ENCODE measurements around the gene SUSD1. TPM values are rescaled to one million over a fixed set of nuclear protein-coding genes. Genes with fewer than 3 reads are reported as not detected.

SUSD1 gene
- total and polyA plus RNA-seq, 10 donors: 4.4 to 26.8 (median 20.2) TPM

DNA sequence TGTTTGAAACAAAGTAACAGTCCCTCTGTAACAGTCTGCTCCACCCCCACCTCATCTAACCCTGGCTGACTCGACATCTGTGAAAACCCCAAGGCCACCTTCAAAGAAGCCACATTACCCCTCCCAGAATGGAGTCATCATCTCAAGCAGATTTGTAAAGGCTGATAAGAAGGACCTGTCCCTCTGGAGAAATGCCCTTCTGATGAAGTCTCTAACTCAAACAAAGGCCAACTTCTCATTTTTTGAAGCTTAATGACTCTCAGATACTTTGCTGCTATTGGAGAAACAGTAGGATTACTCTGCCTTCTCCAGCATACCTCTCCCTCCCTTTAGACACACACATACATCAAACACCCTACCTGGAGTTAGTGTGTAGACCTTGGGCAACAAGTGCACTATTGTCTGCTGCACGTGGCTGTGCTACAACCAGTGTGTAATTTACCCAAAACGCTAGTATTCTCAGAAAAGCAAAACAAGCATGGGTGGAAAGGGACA lies 5.3 kb upstream of the SUSD1 start:
- no peaks in the 10 kb centered on the region for H3K36me3 ChIP-seq
- TF ChIP-seq, protein P1, sequence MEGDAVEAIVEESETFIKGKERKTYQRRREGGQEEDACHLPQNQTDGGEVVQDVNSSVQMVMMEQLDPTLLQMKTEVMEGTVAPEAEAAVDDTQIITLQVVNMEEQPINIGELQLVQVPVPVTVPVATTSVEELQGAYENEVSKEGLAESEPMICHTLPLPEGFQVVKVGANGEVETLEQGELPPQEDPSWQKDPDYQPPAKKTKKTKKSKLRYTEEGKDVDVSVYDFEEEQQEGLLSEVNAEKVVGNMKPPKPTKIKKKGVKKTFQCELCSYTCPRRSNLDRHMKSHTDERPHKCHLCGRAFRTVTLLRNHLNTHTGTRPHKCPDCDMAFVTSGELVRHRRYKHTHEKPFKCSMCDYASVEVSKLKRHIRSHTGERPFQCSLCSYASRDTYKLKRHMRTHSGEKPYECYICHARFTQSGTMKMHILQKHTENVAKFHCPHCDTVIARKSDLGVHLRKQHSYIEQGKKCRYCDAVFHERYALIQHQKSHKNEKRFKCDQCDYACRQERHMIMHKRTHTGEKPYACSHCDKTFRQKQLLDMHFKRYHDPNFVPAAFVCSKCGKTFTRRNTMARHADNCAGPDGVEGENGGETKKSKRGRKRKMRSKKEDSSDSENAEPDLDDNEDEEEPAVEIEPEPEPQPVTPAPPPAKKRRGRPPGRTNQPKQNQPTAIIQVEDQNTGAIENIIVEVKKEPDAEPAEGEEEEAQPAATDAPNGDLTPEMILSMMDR (IDR thresholded peaks at IDR 0.05 in 8 of 11, conservative IDR thresholded peaks at IDR 0.05 in 3 of 11): no peak
- TF ChIP-seq POLR2A (IDR thresholded peaks at IDR 0.05): no peak
- TF ChIP-seq POLR2AphosphoS5 (IDR thresholded peaks at IDR 0.05): no peak
- 4 to 16% (median 11%) methylated on average over 3 of the region's 3 CpGs for WGBS, 5 donors
- peaks cover 0 to 5% (median 0%) of the 10 kb centered on the region in 8 donors for H3K9me3 ChIP-seq
- peaks cover 4 to 48% (median 25%) of the 10 kb centered on the region in 6 donors for H3K4me1 ChIP-seq
- no peaks in the 10 kb centered on the region for H3K27me3 ChIP-seq (replicated peaks in 1 of 7)
- no peak overlapping the region for H3K4me3 ChIP-seq
- DNase-seq: no peak
- intact Hi-C loops (cut with DNase I; ENCODE audit: low total_unique reads): no loop called here
- peak overlapping the region in 4 of 8 donors; percentile 2 to 33 (median 7) for H3K27ac ChIP-seq

DNA sequence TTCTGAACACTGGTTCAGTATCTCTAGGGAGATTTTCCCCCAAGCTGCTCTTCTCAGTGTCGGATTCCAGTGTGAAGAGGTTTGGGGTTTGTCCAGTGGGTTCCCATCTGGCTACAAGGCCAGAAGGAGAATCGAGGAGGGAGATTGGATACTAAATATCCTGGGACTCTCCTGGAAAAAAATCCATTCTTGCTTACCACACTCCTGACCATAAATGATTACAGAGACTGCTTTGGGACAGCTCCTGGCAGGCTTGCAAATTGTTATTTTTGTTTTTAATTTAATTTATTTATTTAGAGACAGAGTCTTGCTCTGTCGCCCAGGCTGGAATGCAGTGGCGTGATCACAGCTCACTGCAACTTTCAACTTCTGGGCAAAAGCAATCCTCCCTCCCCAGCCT lies 4.7 kb upstream of the SUSD1 start:
- TF ChIP-seq POLR2AphosphoS5 (IDR thresholded peaks at IDR 0.05): no peak
- TF ChIP-seq, protein P1 (IDR thresholded peaks at IDR 0.05 in 8 of 11, conservative IDR thresholded peaks at IDR 0.05 in 3 of 11): no peak
- TF ChIP-seq POLR2A (IDR thresholded peaks at IDR 0.05): no peak
- intact Hi-C loops (cut with DNase I; ENCODE audit: low total_unique reads): no loop called here

DNA sequence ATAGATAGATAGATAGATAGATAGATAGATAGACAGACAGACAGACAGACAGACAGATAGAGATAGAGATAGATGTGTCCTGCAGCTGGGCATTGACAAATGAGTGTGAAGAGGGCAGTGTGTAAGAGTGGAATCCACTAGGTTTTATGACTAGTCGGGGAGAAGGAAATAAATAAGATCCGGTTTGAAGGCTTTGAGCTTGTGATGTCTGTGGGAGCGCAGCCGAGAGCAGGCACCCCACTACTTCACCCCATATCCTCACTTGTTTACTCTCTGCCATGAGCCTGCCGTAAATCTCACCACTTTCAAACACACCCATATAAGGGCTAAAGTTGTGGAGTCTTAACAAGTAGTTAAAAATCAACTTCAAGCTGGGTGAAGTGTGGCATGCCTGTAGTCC lies 1.4 kb upstream of the SUSD1 start:
- H3K36me3 ChIP-seq: no peaks in the 10 kb centered on the region
- 37 to 63% (median 44%) methylated on average over 5 of the region's 5 CpGs for WGBS, 5 donors
- H3K4me1 ChIP-seq: peaks cover 8 to 76% (median 43%) of the 10 kb centered on the region in 6 donors
- peak overlapping the region in 2 of 8 donors; percentile 34 to 92 for H3K27ac ChIP-seq
- no peaks in the 10 kb centered on the region for H3K9me3 ChIP-seq
- intact Hi-C loops (cut with DNase I; ENCODE audit: low total_unique reads): no loop called here
- DNase-seq: no peak
- no peak overlapping the region for H3K4me3 ChIP-seq
- no peaks in the 10 kb centered on the region for H3K27me3 ChIP-seq (replicated peaks in 1 of 7)
- TF ChIP-seq POLR2AphosphoS5 (IDR thresholded peaks at IDR 0.05): no peak
- TF ChIP-seq POLR2A (IDR thresholded peaks at IDR 0.05): no peak
- TF ChIP-seq, protein P1 (IDR thresholded peaks at IDR 0.05 in 8 of 11, conservative IDR thresholded peaks at IDR 0.05 in 3 of 11): no peak

More for the DNA sequence above, 4.7 kb upstream of the SUSD1 start:
- no peak overlapping the region for H3K4me3 ChIP-seq
- WGBS, 5 donors: 73 to 84% (median 81%) methylated on average over 4 of the region's 4 CpGs
- DNase-seq: no peak
- peaks cover 4 to 51% (median 28%) of the 10 kb centered on the region in 6 donors for H3K4me1 ChIP-seq
- no peak overlapping the region for H3K27ac ChIP-seq
- peaks cover 0 to 5% (median 0%) of the 10 kb centered on the region in 8 donors for H3K9me3 ChIP-seq
- H3K27me3 ChIP-seq (replicated peaks in 1 of 7): no peaks in the 10 kb centered on the region
- H3K36me3 ChIP-seq: no peaks in the 10 kb centered on the region

DNA sequence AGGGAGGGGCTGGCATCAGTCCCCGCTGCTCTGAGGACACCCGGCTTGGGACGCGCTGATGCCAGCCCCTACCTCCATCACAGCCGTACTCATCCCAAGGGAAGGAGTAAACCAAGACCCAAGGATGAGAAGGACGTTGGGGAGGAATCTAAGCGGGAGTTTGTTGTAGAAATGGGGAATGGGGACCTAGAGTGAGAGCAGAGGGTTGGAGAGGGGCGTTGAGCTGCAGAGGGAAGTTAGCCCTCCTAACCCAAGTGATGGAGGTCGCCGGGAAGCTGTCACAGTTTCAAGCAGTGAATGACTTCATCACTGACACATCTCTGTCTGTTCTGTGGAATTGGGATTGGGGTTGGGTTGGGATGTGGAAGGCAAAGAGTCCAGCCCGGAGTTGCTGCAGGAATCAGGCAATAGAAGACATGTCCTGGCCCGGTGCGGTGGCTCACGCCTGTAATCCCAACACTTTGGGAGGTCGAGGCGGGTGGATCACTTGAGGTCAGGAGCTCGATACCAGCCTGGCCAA lies 759 bp upstream of the SUSD1 start:
- intact Hi-C loops (cut with DNase I; ENCODE audit: low total_unique reads): no loop called here
- TF ChIP-seq, protein P1 (IDR thresholded peaks at IDR 0.05 in 8 of 11, conservative IDR thresholded peaks at IDR 0.05 in 3 of 11): no peak
- TF ChIP-seq POLR2A (IDR thresholded peaks at IDR 0.05) (no peak), POLR2AphosphoS5 (IDR thresholded peaks at IDR 0.05) (no peak)
- no peaks in the 10 kb centered on the region for H3K9me3 ChIP-seq
- H3K4me1 ChIP-seq: peaks cover 8 to 73% (median 39%) of the 10 kb centered on the region in 6 donors
- peak overlapping the region in 4 of 8 donors; percentile 71 to 92 (median 87) for H3K27ac ChIP-seq
- H3K36me3 ChIP-seq: no peaks in the 10 kb centered on the region
- DNase-seq: no peak
- H3K4me3 ChIP-seq: peak overlapping the region in 4 of 8 donors; percentile 63 to 88 (median 76)
- H3K27me3 ChIP-seq (replicated peaks in 1 of 7): no peaks in the 10 kb centered on the region
- 76 to 87% (median 80%) methylated on average over 17 of the region's 17 CpGs for WGBS, 5 donors

Data from spleen (tissue), 11 donors.